ENCODE measurements around the gene CLNK. TPM values are rescaled to one million over a fixed set of nuclear protein-coding genes. Genes with fewer than 3 reads are reported as not detected.

Gene CLNK
- total RNA-seq, 1 donor from 2014 or later: not detected

GRCh38 chr4:10524196-10524833 is 160.3 kb downstream of the CLNK start:
- no peaks in the 10 kb centered on the region for H3K9me3 Mint-ChIP-seq (ENCODE audit: low read depth)
- peaks cover 20% of the 10 kb centered on the region for H3K4me1 Mint-ChIP-seq (ENCODE audit: low read depth)
- TF ChIP-seq CTCF (IDR thresholded peaks at IDR 0.05): no peak
- no peak overlapping the region for H3K27ac Mint-ChIP-seq (ENCODE audit: unreplicated experiment)
- DNase-seq (ENCODE audit: low spot score): no peak
- H3K4me3 Mint-ChIP-seq (ENCODE audit: unreplicated experiment): no peak overlapping the region
- H3K36me3 Mint-ChIP-seq (ENCODE audit: low read depth): no peaks in the 10 kb centered on the region
- H3K27me3 Mint-ChIP-seq (ENCODE audit: low read depth): no peaks in the 10 kb centered on the region

- H3K27ac Mint-ChIP-seq (ENCODE audit: unreplicated experiment): no peak overlapping the region
- no peak for TF ChIP-seq CTCF (IDR thresholded peaks at IDR 0.05)
Measured at GRCh38 chr4:10521424-10521823, 163.1 kb downstream of the CLNK start.

GRCh38 chr4:10509733-10510132 is 174.8 kb downstream of the CLNK start:
- TF ChIP-seq CTCF (IDR thresholded peaks at IDR 0.05): no peak
- DNase-seq (ENCODE audit: low spot score): no peak
- Mint-ChIP-seq H3K9me3 (ENCODE audit: low read depth) (no peaks in the 10 kb centered on the region), H3K4me1 (ENCODE audit: low read depth) (no peaks in the 10 kb centered on the region), H3K36me3 (ENCODE audit: low read depth) (no peaks in the 10 kb centered on the region), H3K4me3 (ENCODE audit: unreplicated experiment) (no peak overlapping the region), H3K27ac (ENCODE audit: unreplicated experiment) (peak overlapping the region; percentile 1), H3K27me3 (ENCODE audit: low read depth) (no peaks in the 10 kb centered on the region)

More at GRCh38 chr4:10521424-10521823, 163.1 kb downstream of the CLNK start:
- Mint-ChIP-seq H3K4me3 (ENCODE audit: unreplicated experiment) (no peak overlapping the region), H3K36me3 (ENCODE audit: low read depth) (no peaks in the 10 kb centered on the region), H3K9me3 (ENCODE audit: low read depth) (no peaks in the 10 kb centered on the region), H3K4me1 (ENCODE audit: low read depth) (peaks cover 29% of the 10 kb centered on the region), H3K27me3 (ENCODE audit: low read depth) (no peaks in the 10 kb centered on the region)
- DNase-seq (ENCODE audit: low spot score): no peak

GRCh38 chr4:10506077-10506476 is 178.5 kb downstream of the CLNK start:
- Mint-ChIP-seq H3K27me3 (ENCODE audit: low read depth) (no peaks in the 10 kb centered on the region), H3K4me3 (ENCODE audit: unreplicated experiment) (no peak overlapping the region), H3K27ac (ENCODE audit: unreplicated experiment) (no peak overlapping the region), H3K36me3 (ENCODE audit: low read depth) (no peaks in the 10 kb centered on the region), H3K4me1 (ENCODE audit: low read depth) (peaks cover under 1% of the 10 kb centered on the region), H3K9me3 (ENCODE audit: low read depth) (no peaks in the 10 kb centered on the region)
- DNase-seq (ENCODE audit: low spot score): no peak
- no peak for TF ChIP-seq CTCF (IDR thresholded peaks at IDR 0.05)

- H3K4me3 Mint-ChIP-seq (ENCODE audit: unreplicated experiment): no peak overlapping the region
Measured at GRCh38 chr4:10504570-10505179, 179.9 kb downstream of the CLNK start.

More at GRCh38 chr4:10504570-10505179, 179.9 kb downstream of the CLNK start:
- H3K36me3 Mint-ChIP-seq (ENCODE audit: low read depth): no peaks in the 10 kb centered on the region
- no peaks in the 10 kb centered on the region for H3K9me3 Mint-ChIP-seq (ENCODE audit: low read depth)
- H3K27me3 Mint-ChIP-seq (ENCODE audit: low read depth): no peaks in the 10 kb centered on the region
- no peak for TF ChIP-seq CTCF (IDR thresholded peaks at IDR 0.05)
- no peak for DNase-seq (ENCODE audit: low spot score)
- H3K27ac Mint-ChIP-seq (ENCODE audit: unreplicated experiment): no peak overlapping the region
- peaks cover 7% of the 10 kb centered on the region for H3K4me1 Mint-ChIP-seq (ENCODE audit: low read depth)
